Body of pancreas (tissue), 4 donors: ENCODE results near the gene MYO7B. TPM values are rescaled to one million over a fixed set of nuclear protein-coding genes. Genes with fewer than 3 reads are reported as not detected.

Experiments
- ATAC-seq: fragments of 150-250 bp; one replicate; pipeline ENCODE4 v1.9.1; 2016
- DNase-seq, 4 donors: peaks; one replicate each; pipeline ENCODE4 v3.0.0-alpha.2; 2019
- H3K27ac ChIP-seq, 4 donors: fragments of 200-600 bp; sonication (generic); 1 replicate in 3 of 4; 2 replicates in 1 of 4; pipeline versions ENCODE4 v1.5.1 to v1.6.1; 2016 to 2019; ENCODE audit warnings: mild to moderate bottlenecking in 1 of 4, mixed read lengths in 1 of 4, moderate library complexity in 1 of 4
- H3K27me3 ChIP-seq, 2 donors: fragments of 200-600 bp; sonication (generic); one replicate each; pipeline ENCODE4 v1.6.0; 2016; ENCODE audit warnings: mild to moderate bottlenecking in 1 of 2
- H3K36me3 ChIP-seq, 2 donors: fragments of 200-600 bp; sonication (generic); replicated peaks in 1 of 2; 2 replicates each; pipeline ENCODE4 v1.5.1; 2016; ENCODE audit warnings: low read depth in 2 of 2; ENCODE audit not compliant: insufficient read depth in 1 of 2
- H3K4me1 ChIP-seq: fragments of 200-600 bp; sonication (generic); one replicate; pipeline ENCODE4 v1.6.0; 2016
- H3K4me3 ChIP-seq, 2 donors: fragments of 200-600 bp; sonication (generic); 1 replicate in 1 of 2; 2 replicates in 1 of 2; pipeline ENCODE4 v1.5.1; 2016 to 2019
- H3K9me3 ChIP-seq, 3 donors: fragments of 200-600 bp; sonication (generic); 1 replicate in 2 of 3; 2 replicates in 1 of 3; pipeline ENCODE4 v1.5.1; 2016
- CTCF ChIP-seq, 7 experiments: fragments of 450-650 bp in 4 of 7; fragments of 200-600 bp in 3 of 7; sonication (generic) in 3 of 7; IDR thresholded peaks; one replicate each; pipeline ENCODE4 v1.5.1; 2016 to 2019; ENCODE audit warnings: antibody characterized with exemption in 7 of 7
- POLR2A ChIP-seq, 3 donors: fragments of 450-650 bp; IDR thresholded peaks; one replicate each; pipeline ENCODE4 v1.6.1; 2016; ENCODE audit warnings: antibody characterized with exemption in 3 of 3, mild to moderate bottlenecking in 2 of 3
- WGBS, 2 donors: methylation state at CpG; one replicate each; pipeline ENCODE4 v1.1.5; 2017; 5-methylcytosine and 5-hydroxymethylcytosine counted together
- intact Hi-C: fragments of 100-400 bp; cut with DNase I; formaldehyde crosslinking; loops from one replicate; pipeline ENCODE4 v1.15.1; 2023
- total RNA-seq, 2 donors: library from RNA; depleted of rRNA; stranded (reverse); fragments of >200 nt; gene quantifications; one replicate each; pipeline ENCODE4 v1.1.0, GENCODE V29; 2016

MYO7B gene
- total RNA-seq, 2 donors from 2014 or later = 0.33 to 1.8 TPM

GRCh38 chr2:127614246-127614645, 78.8 kb downstream of the MYO7B start:
- Histone ChIP-seq H3K4me1 (no peaks in the 10 kb centered on the region), H3K27ac (no peak overlapping the region), H3K4me3 (no peak overlapping the region), H3K36me3 (no peaks in the 10 kb centered on the region), H3K27me3 (no peaks in the 10 kb centered on the region), H3K9me3 (peaks cover 0 to 15% (median 0%) of the 10 kb centered on the region in 3 donors)
- ATAC-seq (no peak), DNase-seq (no peak)
- intact Hi-C loops = no loop called here
- WGBS, 2 donors = 81 to 100% methylated on average over 2 of the region's 2 CpGs
- no peak for TF ChIP-seq CTCF (IDR thresholded peaks at IDR 0.05)
- no peak for TF ChIP-seq POLR2A (IDR thresholded peaks at IDR 0.05)

DNA sequence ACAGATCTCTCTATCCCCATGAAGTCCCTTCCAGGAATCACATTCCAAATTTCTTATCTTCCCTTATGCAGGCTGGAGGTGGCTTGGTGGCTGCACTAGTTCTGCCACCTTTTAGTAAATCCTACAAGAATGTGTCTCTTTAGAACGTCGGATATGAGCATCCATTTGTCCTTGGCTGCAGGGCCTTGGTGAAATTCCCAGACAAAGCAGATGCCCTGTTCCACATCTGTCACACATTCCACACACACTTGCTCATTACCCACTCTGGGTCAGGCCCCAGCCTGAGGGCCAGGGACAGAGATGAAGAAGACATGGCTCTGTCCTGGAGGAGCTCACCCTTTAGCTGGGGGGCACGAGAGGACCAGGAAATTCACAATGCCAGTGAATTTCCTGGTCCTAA, 79.2 kb downstream of the MYO7B start:
- 46 to 64% methylated on average over 3 of the region's 3 CpGs for WGBS, 2 donors
- TF ChIP-seq POLR2A (IDR thresholded peaks at IDR 0.05) = no peak
- no peak for TF ChIP-seq CTCF (IDR thresholded peaks at IDR 0.05)
- DNase-seq = no peak

DNA sequence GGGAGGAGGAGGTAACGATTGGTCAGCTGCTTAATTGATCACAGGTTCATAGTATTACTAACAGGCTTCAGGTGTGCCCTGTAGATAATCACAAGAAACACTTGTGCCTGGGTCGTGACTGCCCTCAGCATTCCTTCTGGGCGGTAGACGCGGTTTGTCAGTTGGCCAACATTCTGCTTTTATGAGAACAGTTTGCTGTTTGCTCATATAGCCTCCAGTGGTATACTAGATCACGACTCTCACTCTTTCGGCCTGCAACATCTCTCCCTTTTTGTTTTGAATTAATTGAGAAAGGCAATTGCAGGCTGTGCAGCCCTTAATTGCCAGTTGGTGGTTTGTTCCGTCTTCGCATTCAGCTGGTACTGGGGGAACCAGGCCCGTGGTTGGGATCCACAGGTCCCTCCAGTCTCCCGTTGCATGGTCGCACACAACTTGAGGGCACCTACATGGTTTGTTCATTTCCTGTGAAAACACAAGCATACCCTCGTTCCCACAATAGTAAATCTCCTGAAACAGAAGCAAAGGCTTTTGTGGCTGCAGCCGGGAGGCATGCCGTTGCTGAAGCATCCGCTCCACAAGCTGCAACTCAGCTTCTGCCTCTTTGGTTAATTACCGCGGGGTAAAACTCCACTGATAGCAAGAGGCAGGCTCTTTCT, 80.2 kb downstream of the MYO7B start:
- no peak for ATAC-seq
- no peaks in the 10 kb centered on the region for H3K36me3 ChIP-seq
- intact Hi-C loops = no loop called here
- no peak for DNase-seq
- H3K4me1 ChIP-seq = no peaks in the 10 kb centered on the region
- 66 to 69% methylated on average over 17 to 18 of the region's 18 CpGs for WGBS, 2 donors
- H3K27ac ChIP-seq = no peak overlapping the region
- TF ChIP-seq POLR2A (IDR thresholded peaks at IDR 0.05) (no peak), CTCF (IDR thresholded peaks at IDR 0.05) (no peak)
- peaks cover 0 to 15% (median 0%) of the 10 kb centered on the region in 3 donors for H3K9me3 ChIP-seq
- no peak overlapping the region for H3K4me3 ChIP-seq
- H3K27me3 ChIP-seq = no peaks in the 10 kb centered on the region

More for the DNA sequence above, 79.2 kb downstream of the MYO7B start:
- Histone ChIP-seq H3K36me3 (no peaks in the 10 kb centered on the region), H3K4me1 (no peaks in the 10 kb centered on the region), H3K9me3 (peaks cover 0 to 15% (median 0%) of the 10 kb centered on the region in 3 donors), H3K4me3 (no peak overlapping the region), H3K27ac (no peak overlapping the region), H3K27me3 (no peaks in the 10 kb centered on the region)
- intact Hi-C loops = no loop called here
- no peak for ATAC-seq

DNA sequence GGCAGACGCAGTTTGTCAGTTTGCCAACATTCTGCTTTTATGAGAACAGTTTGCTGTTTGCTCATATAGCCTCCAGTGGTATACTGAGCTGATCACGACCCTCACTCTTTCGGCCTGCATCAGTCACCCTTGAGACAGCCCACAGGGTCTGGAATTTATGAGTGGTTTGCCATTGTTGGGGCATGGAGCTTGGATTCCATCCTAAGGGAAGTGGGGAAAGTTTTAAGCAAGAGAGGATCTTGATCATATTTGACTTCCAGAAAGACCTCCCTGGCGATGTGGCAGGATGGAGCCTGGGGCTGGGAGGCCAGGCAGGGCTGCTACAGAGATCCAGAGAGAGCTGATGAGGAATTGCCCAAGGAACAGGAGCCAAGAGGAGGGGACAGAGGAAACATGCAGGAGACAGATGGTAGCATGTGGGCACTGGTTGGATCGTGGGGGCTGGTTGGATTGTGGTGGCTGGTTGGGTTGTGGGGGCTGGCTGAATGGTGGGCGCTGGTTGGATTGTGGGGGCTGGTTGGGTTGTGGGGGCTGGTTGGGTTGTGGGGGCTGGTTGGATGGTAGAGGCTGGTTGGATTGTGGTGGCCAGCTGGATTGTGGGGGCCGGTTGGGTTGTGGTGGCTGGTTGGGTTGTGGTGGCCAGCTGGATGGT, 83.2 kb downstream of the MYO7B start:
- Histone ChIP-seq H3K4me1 (no peaks in the 10 kb centered on the region), H3K27me3 (no peaks in the 10 kb centered on the region), H3K9me3 (no peaks in the 10 kb centered on the region), H3K27ac (no peak overlapping the region), H3K4me3 (no peak overlapping the region), H3K36me3 (no peaks in the 10 kb centered on the region)
- intact Hi-C loops = no loop called here
- 66 to 70% methylated on average over 7 of the region's 7 CpGs for WGBS, 2 donors
- no peak for ATAC-seq
- TF ChIP-seq POLR2A (IDR thresholded peaks at IDR 0.05) (no peak), CTCF (IDR thresholded peaks at IDR 0.05) (no peak)
- DNase-seq = no peak

- Histone ChIP-seq H3K4me3 (no peak overlapping the region), H3K27me3 (no peaks in the 10 kb centered on the region), H3K9me3 (no peaks in the 10 kb centered on the region), H3K4me1 (no peaks in the 10 kb centered on the region), H3K36me3 (no peaks in the 10 kb centered on the region), H3K27ac (no peak overlapping the region)
- no peak for ATAC-seq
- intact Hi-C loops = no loop called here
- DNase-seq = peak in 2 of 4 donors; percentile 3 to 5
- TF ChIP-seq POLR2A (IDR thresholded peaks at IDR 0.05) (no peak), CTCF (IDR thresholded peaks at IDR 0.05) (no peak)
- 89 to 91% methylated on average over 6 of the region's 6 CpGs for WGBS, 2 donors
Observed at GRCh38 chr2:127619203-127619590, 83.7 kb downstream of the MYO7B start.
